HG03103 (cell line): ENCODE data around the gene PLAC1.

Experiments used
- ATAC-seq: cut with Tn5 transposase; IDR thresholded peaks from one replicate; pipeline ENCODE4 v1.9.1; 2021; ENCODE audit warnings: low read depth; ENCODE audit not compliant: unreplicated experiment

PLAC1 gene

DNA sequence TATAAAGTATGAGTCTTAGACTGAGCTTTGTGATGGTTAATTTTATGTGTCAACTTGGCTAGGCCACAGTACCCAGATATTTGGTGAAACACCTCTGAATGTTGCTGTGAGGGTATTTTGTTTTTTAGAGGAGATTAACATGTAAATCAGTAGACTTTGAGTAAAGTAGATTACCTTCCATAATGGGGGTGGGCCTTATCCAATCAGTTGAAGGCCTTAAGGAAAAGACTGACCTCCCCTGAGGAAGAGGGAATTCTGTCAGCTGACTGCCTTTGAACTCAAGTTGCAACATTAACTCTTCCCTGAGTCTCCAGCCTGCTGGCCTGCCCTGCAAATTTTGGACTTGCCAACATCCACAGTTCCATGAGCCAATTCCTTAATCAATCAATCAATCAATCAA is 66.0 kb downstream of the PLAC1 start:
- no peak for ATAC-seq

DNA sequence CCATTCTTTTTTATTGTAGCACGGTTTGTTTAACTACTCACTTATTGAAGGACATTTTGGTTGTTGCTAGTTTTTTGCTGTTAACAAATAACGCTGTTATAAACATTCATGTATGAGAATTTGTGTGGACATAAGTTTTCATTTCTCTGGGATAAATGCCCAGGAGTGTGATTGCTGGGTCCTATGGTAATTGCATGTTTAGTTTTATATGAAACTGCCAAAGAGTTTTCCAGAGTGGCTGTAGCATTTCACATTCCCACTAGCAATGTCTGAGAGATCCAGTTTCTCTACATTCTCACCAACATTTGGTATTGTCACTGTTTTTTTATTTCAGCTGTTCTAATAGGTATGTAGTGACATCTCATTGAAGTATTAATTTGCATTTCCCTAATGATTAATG is 66.8 kb downstream of the PLAC1 start:
- ATAC-seq, result no peak

- ATAC-seq, result no peak
Measured at GRCh38 chrX:134588806-134589205, 69.5 kb downstream of the PLAC1 start.

- ATAC-seq, result no peak
Measured at GRCh38 chrX:134580907-134581306, 77.4 kb downstream of the PLAC1 start.

- ATAC-seq, result no peak
Measured at GRCh38 chrX:134573683-134574035, 84.6 kb downstream of the PLAC1 start.

GRCh38 chrX:134572816-134573682 is 85.2 kb downstream of the PLAC1 start:
- no peak for ATAC-seq

DNA sequence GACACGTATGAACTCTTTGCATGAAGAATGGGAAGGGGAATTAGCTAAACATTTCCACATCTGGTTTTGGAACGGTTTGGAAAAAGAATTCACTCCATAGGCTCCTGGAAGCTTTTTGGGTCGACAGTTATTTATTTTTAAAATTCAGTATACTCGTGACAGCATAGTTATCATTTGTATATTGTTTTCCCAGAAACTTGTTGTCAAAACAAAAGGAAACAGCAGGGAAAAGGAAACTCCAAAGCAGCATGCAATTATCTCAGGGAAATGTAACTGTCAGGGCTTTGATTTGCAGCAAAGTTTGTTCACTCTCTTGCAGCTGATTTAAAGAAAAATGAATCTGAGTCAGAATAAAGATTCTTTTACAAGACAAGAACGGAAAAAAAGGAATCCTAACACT is 86.5 kb downstream of the PLAC1 start:
- no peak for ATAC-seq

DNA sequence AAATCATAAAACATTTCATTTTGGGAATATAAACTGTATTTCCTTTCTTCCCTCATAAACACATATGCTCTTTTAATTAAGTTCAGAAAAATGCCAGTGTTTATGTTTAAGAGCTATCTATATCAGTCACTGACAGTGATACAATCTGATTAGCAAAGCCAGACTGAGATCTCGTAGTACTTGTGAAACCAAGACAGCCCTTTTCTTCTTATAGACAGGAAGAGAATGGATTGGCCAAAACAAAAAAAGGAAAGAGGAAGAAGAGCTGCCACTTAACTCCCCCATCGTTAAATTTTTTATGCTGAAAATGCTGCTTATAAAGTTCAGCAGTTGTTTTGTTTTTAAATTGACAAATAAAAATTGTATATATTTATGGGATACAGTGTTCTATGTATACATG is 87.4 kb downstream of the PLAC1 start:
- ATAC-seq, result no peak

GRCh38 chrX:134570509-134570846 is 87.8 kb downstream of the PLAC1 start:
- ATAC-seq, result no peak

DNA sequence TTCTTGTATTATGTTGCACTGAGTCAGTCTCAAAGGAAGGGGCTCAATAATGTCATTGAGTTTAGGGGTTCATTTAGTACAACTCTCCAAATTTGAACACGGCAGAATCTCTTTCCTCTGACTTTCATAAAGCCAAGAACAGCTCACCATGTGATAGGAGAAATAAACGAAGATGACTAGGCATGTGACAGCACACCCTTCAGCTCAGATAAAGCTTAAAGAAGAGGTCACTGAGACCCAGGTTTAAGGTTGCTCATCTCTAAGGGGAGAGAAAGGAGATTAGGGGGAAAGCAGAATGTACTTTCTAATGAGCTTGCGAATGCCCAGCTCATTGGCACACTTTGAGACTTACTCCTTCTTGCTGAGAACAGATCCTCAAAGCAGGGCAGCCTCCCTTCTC is 89.0 kb downstream of the PLAC1 start:
- ATAC-seq, result no peak

DNA sequence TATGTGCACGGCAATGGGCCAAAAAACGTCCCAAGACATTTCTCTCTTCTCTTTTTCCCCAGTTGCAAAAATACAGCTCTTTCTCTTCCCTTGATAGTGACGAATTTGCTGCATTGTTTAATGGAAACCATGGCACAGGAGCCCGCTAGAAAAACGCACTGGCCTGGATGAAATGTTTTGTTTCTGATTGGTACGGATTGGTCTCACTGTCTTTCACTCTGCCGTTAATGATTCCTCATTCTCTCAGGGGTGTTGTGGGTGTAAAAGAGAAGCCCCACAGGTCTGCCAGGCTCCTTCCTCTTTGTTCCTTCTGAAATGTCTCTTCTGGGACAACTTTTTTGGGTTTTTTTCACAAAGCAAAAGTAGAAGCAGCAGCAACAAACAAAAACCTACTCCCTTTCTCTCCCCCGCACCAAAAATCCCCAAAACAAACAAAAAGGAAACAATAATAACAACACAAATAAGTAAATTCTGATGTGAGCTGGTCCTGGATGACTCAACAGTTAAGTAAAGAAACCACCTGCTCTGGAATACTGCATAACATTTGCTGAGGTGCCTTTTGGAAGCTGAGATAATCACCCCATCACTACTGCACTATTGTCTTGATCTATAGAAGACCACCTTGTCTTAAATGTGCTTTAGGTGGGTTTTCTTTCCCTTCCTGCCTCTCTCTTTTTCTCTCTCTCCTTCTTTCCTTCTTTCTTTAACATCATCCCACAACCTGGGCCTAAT is 89.8 kb downstream of the PLAC1 start:
- ATAC-seq, result no peak

GRCh38 chrX:134566506-134566905 is 91.8 kb downstream of the PLAC1 start:
- no peak for ATAC-seq

- ATAC-seq, result no peak
Measured at GRCh38 chrX:134562002-134562401, 96.3 kb downstream of the PLAC1 start.

DNA sequence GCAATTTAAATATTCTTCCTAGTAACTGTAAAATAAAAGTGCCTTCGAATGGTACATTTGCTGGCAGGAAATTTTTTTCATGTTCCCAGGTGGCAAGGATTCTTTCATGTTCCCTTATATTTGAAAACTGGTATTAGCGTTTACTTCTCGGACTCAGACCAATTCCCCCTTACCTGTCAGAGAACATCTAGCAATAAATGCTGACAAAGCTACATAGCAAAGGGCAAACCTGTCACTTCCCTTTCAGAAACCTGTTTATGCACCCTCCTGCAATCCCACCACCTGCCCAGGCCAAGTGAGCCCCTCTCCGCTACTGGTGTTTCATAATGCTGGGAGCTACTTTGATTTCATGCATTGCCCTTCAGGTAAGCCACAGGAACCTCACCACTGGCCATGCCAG is 100.1 kb downstream of the PLAC1 start:
- ATAC-seq, result no peak

DNA sequence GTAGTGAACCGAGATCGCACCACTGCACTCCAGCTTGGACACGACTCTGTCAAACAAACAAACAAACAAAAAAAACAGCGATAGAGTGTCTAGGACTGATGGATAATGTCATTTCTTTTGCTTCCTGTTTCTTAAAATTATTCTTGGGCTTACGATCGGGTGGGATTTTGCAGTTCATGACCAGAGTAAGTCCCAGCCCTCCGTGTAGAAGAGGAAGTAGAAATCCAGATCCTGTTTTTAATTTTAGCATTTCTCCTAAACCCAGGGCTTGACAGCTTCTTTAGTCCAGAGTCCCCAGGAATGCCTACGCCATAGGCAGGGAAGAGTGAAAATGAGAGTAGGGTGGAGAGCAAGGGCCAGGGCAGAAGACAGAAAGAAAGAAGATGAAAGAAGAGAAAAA is 104.0 kb downstream of the PLAC1 start:
- ATAC-seq, result no peak

DNA sequence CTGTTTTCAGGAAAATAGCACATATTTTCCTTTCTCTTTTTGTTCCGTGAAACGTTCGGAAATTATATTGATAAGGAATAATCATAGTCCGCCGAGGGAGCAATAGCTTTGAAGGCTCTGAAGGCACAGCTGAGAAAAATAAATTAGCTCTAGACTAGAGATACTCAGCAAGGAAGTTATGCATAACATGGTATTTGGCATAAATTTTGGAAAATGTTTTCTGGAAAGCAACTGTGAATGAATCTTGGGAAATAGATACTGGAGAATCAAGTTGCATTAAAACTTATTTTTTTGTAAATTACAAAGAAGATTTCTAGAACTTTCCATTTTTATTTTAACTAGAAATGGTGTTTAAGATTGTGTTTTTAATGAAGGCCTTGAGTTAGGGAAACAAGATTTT is 105.9 kb downstream of the PLAC1 start:
- ATAC-seq, result no peak

- no peak for ATAC-seq
Measured at GRCh38 chrX:134551376-134552048, 106.8 kb downstream of the PLAC1 start.

- no peak for ATAC-seq
Measured at GRCh38 chrX:134548257-134549201, 109.7 kb downstream of the PLAC1 start.

DNA sequence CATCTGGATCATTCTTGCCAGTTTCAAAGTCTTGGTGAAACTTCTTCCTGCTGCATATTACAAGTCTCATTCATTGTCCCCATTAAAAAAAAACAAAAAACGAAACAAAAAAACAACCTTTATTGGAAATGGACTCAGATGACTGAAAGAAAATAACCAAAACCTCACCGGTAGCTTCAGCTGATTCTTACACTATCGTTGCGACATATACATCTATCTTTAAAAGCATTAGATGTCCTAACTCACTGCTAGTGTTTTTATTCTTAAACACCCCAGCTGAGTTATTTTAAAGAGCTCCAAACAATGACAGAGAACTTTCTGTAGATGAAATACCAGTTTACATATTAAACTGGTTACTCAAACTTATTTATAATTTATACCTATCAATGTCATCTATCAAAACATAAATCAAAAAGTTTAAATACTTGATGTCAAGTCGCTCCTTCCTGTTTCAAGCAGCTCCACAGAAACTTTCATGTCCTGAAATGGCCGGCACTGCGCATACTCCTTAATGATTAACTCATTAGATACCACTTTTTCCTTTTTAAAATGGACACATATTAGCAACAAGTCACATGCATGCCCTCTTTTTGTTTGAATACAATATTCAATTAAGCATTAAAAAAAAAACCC is 111.1 kb downstream of the PLAC1 start:
- no peak for ATAC-seq

DNA sequence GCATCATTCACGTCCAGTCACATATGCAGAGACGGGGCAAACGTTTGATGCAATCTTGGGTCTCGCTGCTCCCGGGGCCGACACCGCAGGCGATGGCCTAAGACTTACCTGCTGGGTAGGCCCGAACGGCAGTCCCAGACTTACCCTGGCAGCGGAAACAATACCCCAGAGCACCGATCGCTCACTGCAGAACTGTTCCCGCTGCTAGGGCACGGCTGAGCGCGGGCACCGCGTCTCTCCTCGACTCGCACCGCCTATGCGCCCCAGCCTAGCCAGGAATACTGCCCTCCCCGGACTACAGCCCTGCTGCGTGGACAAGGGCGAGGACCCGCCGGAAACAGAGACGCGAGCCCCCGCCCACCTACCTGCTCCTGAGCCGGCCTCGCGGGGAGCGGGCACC is 112.1 kb downstream of the PLAC1 start:
- ATAC-seq, result no peak
